ENCODE results near the gene DEFB118. TPM values are rescaled to one million over a fixed set of nuclear protein-coding genes. Genes with fewer than 3 reads are reported as not detected.

The DEFB118 gene
- total RNA-seq, 1 experiment from 2014 or later = not detected

- CTCF ChIA-PET = interaction anchor here (0.9 kb wide), 1 partner anchor 220 kb away, joined by 3 read pairs; no protein-coding TSS in a partner anchor
- POLR2A ChIA-PET = no interaction called here
- no peak overlapping the region for H3K27ac ChIP-seq (ENCODE audit: low read depth, low read length)
- H2AFZ ChIP-seq (ENCODE audit: low read depth, low read length, poor library complexity, severe bottlenecking) = peak overlapping the region; percentile 79
- no peak overlapping the region for H3K9ac ChIP-seq (ENCODE audit: low read length)
- H3K79me2 ChIP-seq (ENCODE audit: insufficient read depth, low read length) = no peaks in the 10 kb centered on the region
- H3K9me2 ChIP-seq (ENCODE audit: insufficient read depth) = no peaks in the 10 kb centered on the region
- BruUV-seq (replicated peaks) = no TSS peak
- intact Hi-C loops (cut with micrococcal nuclease) = no loop called here
- ATAC-seq = no peak
- H3K36me3 ChIP-seq (ENCODE audit: control insufficient read depth in 1 of 2, insufficient read depth in 2 of 2, low read length in 2 of 2) = no peaks in the 10 kb centered on the region
- no peak for TF ChIP-seq SRF (IDR thresholded peaks at IDR 0.05; ENCODE audit: low read depth)
- no peak for TF ChIP-seq EZH2phosphoT487 (IDR thresholded peaks at IDR 0.05; ENCODE audit: borderline replicate concordance)
- no peak for TF ChIP-seq CTCF (IDR thresholded peaks at IDR 0.05 in 2 of 3, conservative IDR thresholded peaks at IDR 0.05 in 1 of 3; ENCODE audit: borderline replicate concordance in 1 of 3, insufficient read depth in 1 of 3, low read depth in 2 of 3, low read length in 2 of 3)
- TF ChIP-seq ZNF274 (IDR thresholded peaks at IDR 0.05; ENCODE audit: low read depth, low read length) = no peak
- no peak for TF ChIP-seq ATF3 (IDR thresholded peaks at IDR 0.05)
- TF ChIP-seq ELF1 (IDR thresholded peaks at IDR 0.05; ENCODE audit: borderline replicate concordance, low read depth) = no peak
- no peak for TF ChIP-seq REST (IDR thresholded peaks at IDR 0.05; ENCODE audit: low read depth)
- TF ChIP-seq SIN3A (IDR thresholded peaks at IDR 0.05; ENCODE audit: low read depth) = no peak
- TF ChIP-seq EZH2 (IDR thresholded peaks at IDR 0.05) = no peak
- no peak for TF ChIP-seq TCF7L2 (IDR thresholded peaks at IDR 0.05; ENCODE audit: borderline replicate concordance, extremely low read depth, insufficient read depth, insufficient read length)
- no peak for TF ChIP-seq RAD21 (IDR thresholded peaks at IDR 0.05; ENCODE audit: low read depth)
- H3K4me3 ChIP-seq (replicated peaks in 1 of 2; ENCODE audit: low read depth in 1 of 2, low read length in 2 of 2) = no peak overlapping the region
- peaks cover 28% of the 10 kb centered on the region for H3K27me3 ChIP-seq (ENCODE audit: insufficient read depth, low read length)
- RAD21 ChIA-PET (ENCODE audit: low non-redundant PET in 1 of 2, low total read pairs in 2 of 2, uncharacterized antibody in 2 of 2, unreplicated experiment in 2 of 2) = no interaction called here
- H3K4me1 ChIP-seq (ENCODE audit: control insufficient read depth in 1 of 2, insufficient read depth in 2 of 2, low read length in 2 of 2) = no peaks in the 10 kb centered on the region
- DNase-seq (ENCODE audit: low read depth, low spot score) = no peak
- no peak overlapping the region for H3K4me2 ChIP-seq (ENCODE audit: low read length)
- no peaks in the 10 kb centered on the region for H4K20me1 ChIP-seq (ENCODE audit: insufficient read depth)
- no peaks in the 10 kb centered on the region for H3K9me3 ChIP-seq (ENCODE audit: control insufficient read depth in 1 of 2, insufficient read depth in 1 of 2, low read depth in 1 of 2, low read length in 2 of 2)
These were observed 24.4 kb downstream of the DEFB118 start for GRCh38 chr20:31392836-31393235.
